ENCODE data around the gene CHRNB2.
A peak's percentile ranks its signal among the peaks of the same experiment; 100 is the strongest.

The CHRNB2 gene

GRCh38 chr1:154584267-154584994 is 16.9 kb downstream of the CHRNB2 start:
- ATAC-seq (no peak), DNase-seq (no peak)
- no peaks in the 10 kb centered on the region for H3K9me3 Mint-ChIP-seq
- no peaks in the 10 kb centered on the region for H3K27me3 Mint-ChIP-seq
- no peaks in the 10 kb centered on the region for H3K4me1 Mint-ChIP-seq
- H3K27ac Mint-ChIP-seq: peak overlapping the region; percentile 51 to 52
- no peak overlapping the region for H3K4me3 Mint-ChIP-seq

GRCh38 chr1:154586231-154586630 is 18.7 kb downstream of the CHRNB2 start:
- Mint-ChIP-seq H3K9me3 (no peaks in the 10 kb centered on the region), H3K27me3 (no peaks in the 10 kb centered on the region), H3K27ac (peak overlapping the region in 1 of 2 donors; percentile 61), H3K4me3 (no peak overlapping the region), H3K4me1 (peaks cover 2% of the 10 kb centered on the region)
- ATAC-seq (no peak), DNase-seq (no peak)

GRCh38 chr1:154586641-154587040 is 19.1 kb downstream of the CHRNB2 start:
- Mint-ChIP-seq H3K4me1 (peaks cover 4% of the 10 kb centered on the region), H3K9me3 (no peaks in the 10 kb centered on the region), H3K27ac (peak overlapping the region in 1 of 2 donors; percentile 61), H3K4me3 (no peak overlapping the region), H3K27me3 (no peaks in the 10 kb centered on the region)
- ATAC-seq (no peak), DNase-seq (no peak)

- peak overlapping the region in 1 of 2 donors; percentile 69 for H3K27ac Mint-ChIP-seq
- H3K4me1 Mint-ChIP-seq: peaks cover 10% of the 10 kb centered on the region
- DNase-seq (no peak), ATAC-seq (no peak)
- no peaks in the 10 kb centered on the region for H3K9me3 Mint-ChIP-seq
- no peak overlapping the region for H3K4me3 Mint-ChIP-seq
- H3K27me3 Mint-ChIP-seq: no peaks in the 10 kb centered on the region
Measured at GRCh38 chr1:154589780-154590179, 22.2 kb downstream of the CHRNB2 start.

GRCh38 chr1:154590756-154591155 is 23.2 kb downstream of the CHRNB2 start:
- Mint-ChIP-seq H3K4me1 (peaks cover 10% of the 10 kb centered on the region), H3K4me3 (no peak overlapping the region), H3K27me3 (no peaks in the 10 kb centered on the region), H3K27ac (no peak overlapping the region), H3K9me3 (no peaks in the 10 kb centered on the region)
- DNase-seq (no peak), ATAC-seq (no peak)

- Mint-ChIP-seq H3K27me3 (no peaks in the 10 kb centered on the region), H3K9me3 (no peaks in the 10 kb centered on the region), H3K27ac (peak overlapping the region in 1 of 2 donors; percentile 20), H3K4me1 (peaks cover 10% of the 10 kb centered on the region), H3K4me3 (no peak overlapping the region)
- DNase-seq: no peak
- no peak for ATAC-seq
Measured at GRCh38 chr1:154591206-154591605, 23.6 kb downstream of the CHRNB2 start.

- ATAC-seq (no peak), DNase-seq (no peak)
- Mint-ChIP-seq H3K27me3 (no peaks in the 10 kb centered on the region), H3K4me1 (peaks cover 10% of the 10 kb centered on the region), H3K4me3 (no peak overlapping the region), H3K9me3 (no peaks in the 10 kb centered on the region), H3K27ac (no peak overlapping the region)
Measured at GRCh38 chr1:154593390-154593789, 25.8 kb downstream of the CHRNB2 start.

GRCh38 chr1:154594811-154595210 is 27.2 kb downstream of the CHRNB2 start:
- no peaks in the 10 kb centered on the region for H3K9me3 Mint-ChIP-seq
- H3K27ac Mint-ChIP-seq: no peak overlapping the region
- ATAC-seq: no peak
- H3K4me1 Mint-ChIP-seq: peaks cover 18% of the 10 kb centered on the region
- H3K27me3 Mint-ChIP-seq: no peaks in the 10 kb centered on the region
- DNase-seq: no peak
- no peak overlapping the region for H3K4me3 Mint-ChIP-seq

- ATAC-seq: no peak
- no peak overlapping the region for H3K4me3 Mint-ChIP-seq
- peaks cover 26% of the 10 kb centered on the region for H3K4me1 Mint-ChIP-seq
- H3K9me3 Mint-ChIP-seq: no peaks in the 10 kb centered on the region
- no peak for DNase-seq
- no peak overlapping the region for H3K27ac Mint-ChIP-seq
- no peaks in the 10 kb centered on the region for H3K27me3 Mint-ChIP-seq
Measured at GRCh38 chr1:154595621-154596020, 28.0 kb downstream of the CHRNB2 start.

GRCh38 chr1:154598871-154599635 is 31.5 kb downstream of the CHRNB2 start:
- ATAC-seq (peak; percentile 43), DNase-seq (no peak)
- Mint-ChIP-seq H3K27me3 (no peaks in the 10 kb centered on the region), H3K9me3 (no peaks in the 10 kb centered on the region), H3K4me3 (no peak overlapping the region), H3K27ac (peak overlapping the region; percentile 40 to 65), H3K4me1 (peaks cover 50% of the 10 kb centered on the region)

- Mint-ChIP-seq H3K27ac (peak overlapping the region; percentile 69 to 94), H3K4me3 (no peak overlapping the region), H3K27me3 (no peaks in the 10 kb centered on the region), H3K4me1 (peaks cover 56% of the 10 kb centered on the region), H3K9me3 (no peaks in the 10 kb centered on the region)
- DNase-seq (no peak), ATAC-seq (no peak)
Measured at GRCh38 chr1:154599658-154600057, 32.1 kb downstream of the CHRNB2 start.

- H3K4me1 Mint-ChIP-seq: peaks cover 82% of the 10 kb centered on the region
- ATAC-seq: no peak
Measured at GRCh38 chr1:154603317-154603716, 35.7 kb downstream of the CHRNB2 start.

GRCh38 chr1:154605534-154605933 is 38.0 kb downstream of the CHRNB2 start:
- H3K9me3 Mint-ChIP-seq: no peaks in the 10 kb centered on the region
- H3K4me3 Mint-ChIP-seq: peak overlapping the region; percentile 50 to 98
- ATAC-seq: no peak
- peak overlapping the region in 1 of 2 donors; percentile 89 for H3K27ac Mint-ChIP-seq
- no peaks in the 10 kb centered on the region for H3K27me3 Mint-ChIP-seq
- H3K4me1 Mint-ChIP-seq: peaks cover 84% of the 10 kb centered on the region
- DNase-seq: no peak

More at GRCh38 chr1:154603317-154603716, 35.7 kb downstream of the CHRNB2 start:
- Mint-ChIP-seq H3K27me3 (no peaks in the 10 kb centered on the region), H3K4me3 (no peak overlapping the region), H3K9me3 (no peaks in the 10 kb centered on the region), H3K27ac (peak overlapping the region in 1 of 2 donors; percentile 2)
- no peak for DNase-seq

GRCh38 chr1:154607106-154607608 is 39.6 kb downstream of the CHRNB2 start:
- DNase-seq (no peak), ATAC-seq (peak; percentile 14)
- Mint-ChIP-seq H3K27me3 (no peaks in the 10 kb centered on the region), H3K4me1 (peaks cover 84% of the 10 kb centered on the region), H3K9me3 (no peaks in the 10 kb centered on the region), H3K27ac (peak overlapping the region; percentile 90 to 99), H3K4me3 (peak overlapping the region; percentile 85 to 98)

GRCh38 chr1:154607609-154608396 is 40.2 kb downstream of the CHRNB2 start, which contains the start of gene ADAR:
TSS of gene ADAR (minus strand) at chr1:154608186. CDS start at chr1:154608006, 180 bp downstream.
- Mint-ChIP-seq H3K4me3 (peak within 1 kb of the TSS; percentile 85 to 98), H3K27ac (peak within 1 kb of the TSS; percentile 90 to 99)
- peak; percentile 83 for ATAC-seq

More at GRCh38 chr1:154607609-154608396, 40.2 kb downstream of the CHRNB2 start, which contains the start of gene ADAR:
- DNase-seq: peak; percentile 90 to 95
- H3K27me3 Mint-ChIP-seq: no peaks in the 10 kb centered on the region
- H3K9me3 Mint-ChIP-seq: no peaks in the 10 kb centered on the region
- H3K4me1 Mint-ChIP-seq: peaks cover 84% of the 10 kb centered on the region

Data from stimulated activated naive CD8-positive, alpha-beta T cell treated with anti-CD3 and anti-CD28 coated beads, Interleukin-15, amount 100 ng/mL, for 72 hours (primary cell).